SIG-M5 (cell line): Measurements from ENCODE around the gene RBP4.

ENCODE experiments used
- DNase-seq: peaks from one replicate; lab custom pipeline; 2025; lab: John Stamatoyannopoulos, UW

RBP4 gene

DNA sequence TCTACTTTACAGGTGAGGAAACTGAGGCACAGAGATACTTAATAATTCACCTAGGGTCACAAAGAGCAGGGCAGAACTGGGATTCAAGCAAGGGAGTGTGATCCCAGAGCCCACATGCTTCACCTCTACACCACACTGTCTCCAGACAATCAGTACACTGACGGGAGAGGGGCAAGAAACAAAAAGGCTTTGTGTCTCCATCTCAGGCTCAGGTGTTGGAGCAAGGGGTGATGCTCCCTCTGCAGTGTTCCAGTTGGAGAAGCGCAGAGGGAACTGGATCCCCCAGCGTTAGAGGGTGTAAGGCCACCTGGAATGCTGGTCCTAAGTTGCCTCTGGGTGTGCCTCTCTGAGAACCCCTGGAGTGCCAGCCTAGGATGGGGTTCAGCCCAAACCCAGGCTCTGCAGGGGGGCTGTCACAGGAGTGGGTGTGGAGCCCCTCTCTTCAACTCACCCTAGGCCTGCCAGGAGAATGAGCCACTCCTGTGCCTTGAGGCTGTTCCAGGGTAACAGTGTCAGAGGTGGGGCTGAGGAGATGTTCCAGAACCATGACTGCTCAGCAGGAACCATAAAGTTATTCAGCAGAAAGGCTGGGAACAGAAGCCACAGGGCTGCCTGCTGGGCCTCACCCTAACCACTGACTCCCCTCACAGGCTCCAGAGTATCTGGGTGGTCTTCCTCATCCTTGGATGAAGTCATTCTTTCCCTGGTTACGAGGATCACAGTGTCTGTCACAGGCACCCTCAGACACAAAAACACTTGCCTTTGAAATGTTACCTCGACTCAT is 5.5 kb downstream of the RBP4 start:
- DNase-seq: no peak

DNA sequence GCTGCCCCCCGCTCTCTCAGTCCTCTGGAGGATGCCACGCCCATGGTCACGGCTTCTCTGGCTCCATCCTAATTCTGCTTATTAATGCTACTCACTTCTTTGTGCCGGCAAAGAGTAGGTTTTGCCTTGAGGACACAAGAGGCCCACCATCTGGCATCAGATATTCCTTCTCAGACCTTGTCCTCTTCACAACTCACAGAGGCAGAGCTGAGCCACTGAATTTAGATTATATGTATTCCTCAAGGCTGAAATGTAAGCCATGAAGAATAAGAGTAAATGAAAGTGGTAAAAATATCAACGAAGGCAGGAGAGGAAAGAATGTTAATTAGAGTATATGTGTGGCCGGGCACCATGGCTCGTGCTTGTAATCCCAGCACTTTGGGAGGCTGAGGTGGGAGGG is 6.5 kb downstream of the RBP4 start:
- DNase-seq: no peak

GRCh38 chr10:93593749-93594148 is 7.3 kb downstream of the RBP4 start:
- no peak for DNase-seq

DNA sequence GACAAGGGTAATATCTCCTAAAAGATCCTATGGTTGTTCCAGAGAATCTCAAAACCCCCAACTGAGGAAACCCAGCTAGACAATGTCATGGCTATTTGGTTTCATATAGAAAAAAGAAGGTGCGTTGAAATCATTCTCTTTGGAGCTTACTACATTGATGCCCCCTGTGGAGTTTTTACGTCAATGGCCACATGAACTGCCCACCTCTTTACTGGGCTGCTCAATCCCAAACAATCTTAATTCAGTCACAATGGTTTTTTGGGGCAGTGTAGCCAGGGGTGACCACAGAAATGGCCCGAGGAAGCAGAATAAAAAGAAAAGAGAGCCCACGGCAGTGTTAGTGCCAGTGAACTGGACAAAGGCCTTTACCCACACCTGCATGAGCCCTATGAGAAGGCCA is 7.8 kb downstream of the RBP4 start:
- no peak for DNase-seq

GRCh38 chr10:93591065-93591808 is 9.8 kb downstream of the RBP4 start:
- DNase-seq: no peak

GRCh38 chr10:93590638-93591037 is 10.4 kb downstream of the RBP4 start:
- no peak for DNase-seq

GRCh38 chr10:93589648-93590562 is 11.1 kb downstream of the RBP4 start:
- no peak for DNase-seq

DNA sequence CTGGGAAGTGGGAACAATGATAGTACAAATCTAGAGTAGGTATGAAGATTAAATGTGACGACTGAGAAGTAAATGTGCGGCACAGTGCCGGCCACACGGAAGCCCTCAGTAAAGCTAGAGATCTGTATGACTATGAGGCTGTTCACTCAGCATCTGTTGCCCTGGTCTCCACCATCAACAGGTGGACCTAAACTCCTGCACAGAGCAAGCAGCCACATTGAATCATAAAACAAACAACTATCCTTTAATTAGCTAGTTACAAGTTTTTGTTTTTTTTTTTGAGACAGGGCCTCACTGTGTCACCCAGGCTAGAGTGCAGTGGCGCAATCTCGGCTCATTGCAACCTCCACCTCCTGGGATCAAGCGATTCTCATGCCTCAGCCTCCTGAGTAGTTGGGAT is 16.6 kb downstream of the RBP4 start:
- no peak for DNase-seq

DNA sequence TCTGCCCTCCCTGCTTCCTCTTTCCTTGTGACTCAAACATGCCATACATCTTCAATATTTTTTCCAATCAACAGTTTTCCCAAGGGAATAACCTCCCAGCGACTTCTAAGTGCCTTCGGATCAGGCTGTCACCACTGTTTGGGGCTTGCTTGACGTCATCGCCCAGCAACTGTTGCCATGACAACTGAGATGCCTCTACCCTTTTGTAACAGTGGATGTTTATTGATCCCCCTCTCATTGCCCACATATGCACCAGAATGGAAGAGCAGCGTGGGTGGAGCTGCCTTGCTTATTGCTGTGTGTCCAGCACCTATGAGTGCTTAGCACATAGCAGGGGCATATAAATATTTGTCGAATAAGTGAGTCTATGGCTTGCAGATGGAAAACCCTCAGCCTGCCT is 20.2 kb downstream of the RBP4 start:
- no peak for DNase-seq

GRCh38 chr10:93579985-93580711 is 20.9 kb downstream of the RBP4 start:
- no peak for DNase-seq

- no peak for DNase-seq
Measured at GRCh38 chr10:93579089-93579488, 21.9 kb downstream of the RBP4 start.

DNA sequence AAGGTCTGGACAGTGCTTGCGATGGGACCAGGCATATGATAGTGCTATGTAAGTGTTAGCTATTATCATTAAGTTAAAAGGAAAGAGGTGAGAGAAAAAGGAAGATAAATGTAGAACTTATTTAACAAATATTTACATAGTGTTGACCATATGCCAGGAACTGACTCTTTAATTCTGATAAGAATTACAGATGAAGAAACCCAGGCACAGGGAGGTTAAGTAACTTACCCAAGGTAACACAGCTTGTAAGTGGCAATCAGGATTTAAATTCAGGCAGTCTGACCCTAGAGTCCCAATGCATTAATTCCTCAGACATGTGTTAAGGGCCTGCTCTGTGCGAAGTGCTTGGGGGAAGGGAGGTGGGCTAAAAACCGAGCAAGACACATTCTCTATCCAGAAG is 23.5 kb downstream of the RBP4 start:
- no peak for DNase-seq

GRCh38 chr10:93576888-93577287 is 24.1 kb downstream of the RBP4 start:
- DNase-seq: no peak

DNA sequence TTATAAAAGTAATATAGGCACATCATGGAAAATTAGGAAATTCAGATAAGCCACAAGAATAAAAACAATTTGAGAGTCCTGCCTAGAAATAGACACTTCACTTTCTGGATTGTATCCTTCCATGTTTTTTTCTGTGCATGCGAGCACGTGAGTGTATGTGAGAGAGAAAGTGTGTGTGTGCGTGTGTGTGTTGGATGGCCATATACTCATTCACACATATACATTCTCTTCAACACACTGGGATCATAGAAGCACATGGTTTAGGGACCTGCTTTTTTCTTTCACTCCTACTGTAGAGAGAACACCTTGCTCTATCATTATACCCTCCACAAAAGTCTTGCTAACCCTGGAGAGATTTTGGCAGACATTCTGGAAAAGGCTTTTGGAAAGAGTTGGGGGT is 27.1 kb downstream of the RBP4 start:
- DNase-seq: no peak

- peak; percentile 3 for DNase-seq
Measured at GRCh38 chr10:93573051-93573909, 27.8 kb downstream of the RBP4 start.

DNA sequence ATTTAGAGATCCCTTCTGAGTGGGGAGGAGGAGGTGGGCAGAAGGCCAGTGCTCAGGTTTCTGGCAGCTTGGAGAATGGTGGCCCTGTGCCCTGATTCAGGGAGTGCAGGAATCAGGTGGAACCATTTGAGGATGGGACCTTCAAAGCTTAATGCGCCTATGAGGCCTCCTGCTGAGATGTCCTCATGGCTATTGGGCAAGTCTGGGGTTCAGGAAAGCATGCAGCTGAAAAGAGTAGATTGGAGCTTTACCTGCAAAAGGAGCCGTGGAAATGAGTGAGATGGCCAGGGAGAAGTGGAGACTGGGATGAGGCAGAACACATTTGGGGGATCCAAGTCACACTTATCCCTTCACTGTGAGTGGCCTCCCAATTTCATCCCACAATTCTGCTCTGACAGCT is 28.4 kb downstream of the RBP4 start:
- DNase-seq: no peak

GRCh38 chr10:93570383-93570782 is 30.7 kb downstream of the RBP4 start:
- DNase-seq: no peak

GRCh38 chr10:93568105-93568390 is 33.0 kb downstream of the RBP4 start:
- DNase-seq: no peak

DNA sequence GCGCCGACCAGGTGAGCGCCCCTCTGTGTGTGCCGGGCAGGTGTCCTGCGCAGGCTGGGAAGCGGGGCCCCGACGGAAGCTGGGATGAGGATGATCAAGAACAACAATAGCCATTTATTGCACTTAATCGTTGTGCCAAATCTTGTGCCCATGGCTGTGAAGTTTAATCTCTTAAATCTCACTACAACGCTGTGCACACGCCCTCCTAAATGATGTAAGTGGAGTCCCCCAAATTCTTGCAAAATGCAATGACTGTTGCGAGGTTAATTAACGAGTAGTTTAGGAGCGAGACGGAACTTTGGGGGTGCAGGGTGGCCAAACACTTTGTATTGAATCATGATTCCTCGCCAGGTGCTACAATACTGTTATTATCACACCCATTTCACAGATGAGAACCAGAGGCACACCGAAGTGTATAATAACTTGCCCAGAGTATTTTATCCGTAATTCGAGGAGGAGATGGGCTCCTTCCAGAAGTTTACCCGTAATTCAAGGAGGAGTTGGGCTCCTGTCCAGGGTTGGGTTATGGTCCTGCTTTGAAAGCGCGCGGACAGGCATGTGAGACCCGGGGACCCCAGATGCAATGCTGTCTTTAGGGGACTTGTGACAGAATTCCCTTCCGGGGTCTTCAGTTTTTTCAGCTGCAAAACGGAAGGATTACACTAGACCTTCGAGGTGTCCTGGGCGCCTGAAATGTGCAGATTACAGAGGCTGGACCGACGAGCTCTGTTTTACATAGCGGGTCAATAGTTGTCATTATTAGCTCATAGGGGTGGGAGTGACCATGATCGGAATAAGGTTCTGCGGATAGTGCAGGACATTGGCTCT is 33.5 kb downstream of the RBP4 start:
- no peak for DNase-seq
